G401 (cell line): Measurements from ENCODE around the gene LGALS1. TPM values are rescaled to one million over a fixed set of nuclear protein-coding genes. Genes with fewer than 3 reads are reported as not detected.

ENCODE experiments used
- DNase-seq: peaks from one replicate; pipeline ENCODE4 v3.0.0-alpha.2; 2015; ENCODE audit warnings: low spot score
- in situ Hi-C: cut with HindIII; loops from 2 replicates; pipeline ENCODE4 v1.10.0; 2016; ENCODE audit warnings: low sequenced_read_pairs, mixed read lengths
- total RNA-seq: library from RNA; depleted of rRNA; stranded (reverse); fragments of >200 nt; shearing (Covaris generic); gene quantifications from 2 replicates; pipeline ENCODE4 v1.2.3, GENCODE V29; 2014

LGALS1 gene
- total RNA-seq, 1 experiment from 2014 or later = 435 TPM

DNA sequence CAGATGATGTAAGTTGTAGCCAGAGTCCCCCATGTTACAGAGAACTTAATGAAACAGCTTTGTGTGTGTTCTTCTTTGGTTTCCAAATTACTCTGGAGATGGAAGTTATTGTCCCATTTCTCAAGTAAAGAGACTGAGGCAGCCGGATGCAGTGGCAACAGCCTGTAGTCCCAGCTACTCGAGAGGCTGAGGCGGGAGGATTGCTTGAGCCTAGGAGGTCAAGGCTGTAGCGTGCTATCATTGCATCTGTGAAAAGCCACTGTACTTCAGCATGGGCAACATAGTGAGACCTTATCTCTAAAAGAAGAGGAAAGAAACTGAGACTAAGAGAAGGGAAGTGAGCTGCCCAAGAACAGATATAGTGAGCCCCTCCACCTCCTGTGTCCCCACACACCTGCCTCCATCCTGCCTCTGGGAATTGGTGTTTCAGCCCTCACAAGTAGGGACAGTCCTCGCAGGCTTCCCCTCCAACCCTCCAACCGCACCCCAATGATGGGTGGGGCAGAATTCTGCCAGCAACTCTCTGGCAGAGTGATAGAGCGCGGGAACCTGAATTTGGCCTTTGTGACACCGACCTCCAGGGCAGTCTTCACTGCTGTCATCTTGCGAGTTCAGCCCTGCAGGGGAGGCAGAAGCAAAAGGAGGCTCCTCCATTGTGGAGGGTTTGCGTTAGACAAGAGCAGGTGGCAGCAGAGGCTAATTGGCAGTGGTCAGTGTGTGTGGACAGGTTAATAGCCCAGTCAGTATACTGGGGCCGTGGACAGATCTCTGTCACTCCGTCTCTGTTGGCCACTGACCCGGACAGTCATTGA lies 15.3 kb upstream of the LGALS1 start:
- peak; percentile 38 for DNase-seq
- in situ Hi-C loops = no loop called here

DNA sequence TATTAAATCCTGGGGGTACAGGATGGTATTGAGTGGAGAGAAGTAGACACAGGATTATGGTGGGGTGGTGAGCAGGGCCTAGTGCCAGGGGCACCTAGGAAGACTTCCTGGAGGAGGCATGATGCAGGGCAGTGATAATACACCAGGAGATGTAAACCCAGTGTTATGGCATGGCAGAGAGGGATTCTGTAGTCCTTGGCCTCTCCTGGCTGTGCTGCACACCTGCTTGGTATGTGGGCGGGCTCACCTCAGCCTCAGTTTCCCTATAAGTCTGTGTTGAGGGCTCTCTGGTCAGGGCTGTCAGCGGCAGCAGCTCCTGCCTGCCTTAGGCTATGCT lies 14.8 kb upstream of the LGALS1 start:
- in situ Hi-C loops = no loop called here
- DNase-seq = no peak

DNA sequence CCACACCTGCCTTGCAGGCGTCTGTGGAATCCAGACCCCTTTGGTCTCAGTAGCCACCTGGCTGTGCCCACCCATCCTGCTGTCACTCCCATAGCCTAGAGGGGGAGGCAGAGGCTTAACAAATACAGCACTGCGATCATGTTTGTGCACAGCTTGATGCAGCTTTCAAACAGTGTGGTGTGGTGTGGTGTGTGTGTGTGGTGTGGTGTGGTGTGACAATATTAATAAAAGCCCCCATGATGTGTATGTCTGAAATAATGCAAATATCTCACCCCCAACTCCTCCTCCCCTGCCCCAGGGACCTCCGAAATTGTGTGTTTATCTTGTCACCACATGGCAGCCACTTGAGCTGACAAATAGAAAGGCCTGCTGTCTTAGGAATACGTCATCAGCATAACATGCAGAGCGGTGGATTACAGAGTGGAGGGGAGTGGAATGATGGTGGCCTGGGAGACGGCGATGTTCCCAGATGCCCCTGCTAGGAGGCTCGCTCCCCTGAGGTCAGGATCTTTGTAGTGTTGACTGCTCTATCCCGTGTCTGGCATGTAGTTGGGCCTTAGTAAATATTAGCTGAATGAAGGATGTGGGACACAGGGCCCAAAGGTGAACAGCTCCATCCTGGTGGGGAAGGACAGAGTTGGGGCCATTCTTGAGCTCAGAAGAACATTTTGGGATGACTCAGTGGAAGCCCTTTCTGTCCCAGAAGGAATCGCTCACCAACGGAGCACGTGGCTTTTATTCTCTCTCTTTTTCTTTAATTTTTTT lies 14.1 kb upstream of the LGALS1 start:
- in situ Hi-C loops = no loop called here
- DNase-seq = peak; percentile 76

DNA sequence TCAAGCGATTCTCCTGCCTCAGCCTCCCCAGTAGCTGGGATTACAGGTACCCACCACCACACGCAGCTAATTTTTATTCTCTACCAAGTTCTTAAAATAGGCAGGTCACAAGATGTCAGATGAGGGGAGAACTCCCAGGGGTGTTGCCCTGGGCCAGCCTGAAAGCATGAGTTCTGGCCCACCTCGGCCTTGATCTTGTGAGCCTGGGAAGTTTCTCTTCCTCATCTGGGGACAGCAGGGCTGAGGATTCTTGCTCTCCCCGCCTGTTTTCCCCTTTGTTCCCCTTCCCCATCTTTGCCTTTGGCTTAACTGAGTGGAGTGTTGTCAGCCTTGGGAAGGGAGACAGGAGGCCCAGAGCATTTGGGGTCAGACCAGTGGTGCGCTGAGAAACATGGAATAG lies 13.4 kb upstream of the LGALS1 start:
- DNase-seq = no peak

DNA sequence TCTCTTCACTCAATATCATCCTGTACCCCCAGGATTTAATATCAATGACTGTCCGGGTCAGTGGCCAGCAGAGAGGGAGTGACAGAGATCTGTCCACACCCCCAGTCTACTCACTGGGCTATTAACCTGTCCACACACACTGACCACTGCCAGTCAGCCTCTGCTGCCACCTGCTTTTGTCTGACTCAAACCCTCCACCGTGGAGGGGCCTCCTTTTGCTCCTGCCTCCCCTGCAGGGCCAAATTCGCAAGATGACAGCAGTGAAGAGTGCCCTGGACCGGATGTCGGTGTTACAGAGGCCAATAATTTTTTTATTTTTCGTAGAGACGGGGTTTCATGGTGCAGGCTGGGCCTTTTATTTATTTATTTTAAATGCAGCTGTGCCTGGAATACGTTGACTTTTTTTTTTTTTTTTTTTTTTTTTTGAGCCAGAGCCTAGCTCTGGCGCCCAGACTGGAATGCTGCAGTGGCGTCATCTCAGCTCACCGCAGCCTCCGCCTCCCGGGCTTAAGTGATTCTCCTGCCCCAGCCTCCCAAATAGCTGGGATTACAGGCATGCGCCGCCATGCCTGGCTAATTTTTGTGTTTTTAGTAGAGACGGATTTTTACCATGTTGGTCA lies 11.8 kb upstream of the LGALS1 start:
- in situ Hi-C loops = no loop called here
- no peak for DNase-seq

More for the DNA sequence above, 13.4 kb upstream of the LGALS1 start:
- in situ Hi-C loops = no loop called here

DNA sequence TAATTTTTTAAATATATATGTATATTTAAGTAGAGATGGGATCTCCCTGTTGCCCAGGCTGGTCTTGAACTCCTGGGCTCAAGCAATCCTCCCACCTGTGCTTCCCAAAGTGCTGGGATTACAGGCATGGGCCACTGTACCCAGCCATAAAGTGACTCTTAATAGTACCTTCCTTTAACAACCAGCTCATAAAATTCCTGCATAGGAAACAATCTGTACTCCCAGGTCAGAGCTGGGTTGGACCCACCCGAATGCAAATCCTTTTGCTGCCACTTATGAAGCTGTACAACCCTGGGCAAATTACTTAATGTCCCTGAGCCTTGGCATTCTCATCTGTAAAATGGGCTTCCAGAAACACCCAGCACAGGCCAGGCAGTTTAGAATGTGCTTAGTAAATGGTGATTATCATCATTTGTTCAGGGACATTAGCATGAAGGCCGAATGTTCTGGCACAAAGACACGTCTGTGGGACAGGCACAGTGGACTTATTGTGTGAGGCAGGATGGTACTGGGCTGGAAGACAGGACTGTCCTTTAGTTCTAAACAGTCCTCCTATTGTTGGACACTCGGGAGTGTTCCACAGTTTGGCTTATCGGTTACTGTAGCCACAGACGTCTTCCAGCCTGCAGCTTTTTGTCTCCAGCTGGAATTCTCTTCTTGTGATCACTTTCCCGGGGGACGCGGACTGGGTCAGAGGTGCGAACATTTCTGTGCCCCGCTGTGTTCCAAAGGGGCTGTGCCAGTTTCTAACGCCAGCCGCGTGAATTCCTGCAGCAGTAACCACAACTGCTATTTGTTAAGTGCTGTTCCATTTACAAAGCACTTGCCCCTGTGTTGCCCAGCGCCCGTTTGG lies 11.0 kb upstream of the LGALS1 start:
- DNase-seq = no peak
- in situ Hi-C loops = no loop called here

DNA sequence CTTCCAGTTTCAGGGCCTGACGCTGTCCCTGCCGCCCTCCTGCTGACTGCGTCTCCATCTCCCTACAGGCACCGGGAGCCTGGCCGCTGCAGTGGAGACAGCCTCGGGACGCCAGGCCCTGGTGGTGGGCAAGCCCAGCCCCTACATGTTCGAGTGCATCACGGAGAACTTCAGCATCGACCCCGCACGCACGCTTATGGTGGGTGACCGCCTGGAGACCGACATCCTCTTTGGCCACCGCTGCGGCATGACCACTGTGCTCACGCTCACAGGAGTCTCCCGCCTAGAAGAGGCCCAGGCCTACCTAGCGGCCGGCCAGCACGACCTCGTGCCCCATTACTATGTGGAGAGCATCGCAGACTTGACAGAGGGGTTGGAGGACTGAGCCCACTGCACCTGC lies 9.9 kb upstream of the LGALS1 start:
- in situ Hi-C loops = no loop called here
- DNase-seq = no peak

DNA sequence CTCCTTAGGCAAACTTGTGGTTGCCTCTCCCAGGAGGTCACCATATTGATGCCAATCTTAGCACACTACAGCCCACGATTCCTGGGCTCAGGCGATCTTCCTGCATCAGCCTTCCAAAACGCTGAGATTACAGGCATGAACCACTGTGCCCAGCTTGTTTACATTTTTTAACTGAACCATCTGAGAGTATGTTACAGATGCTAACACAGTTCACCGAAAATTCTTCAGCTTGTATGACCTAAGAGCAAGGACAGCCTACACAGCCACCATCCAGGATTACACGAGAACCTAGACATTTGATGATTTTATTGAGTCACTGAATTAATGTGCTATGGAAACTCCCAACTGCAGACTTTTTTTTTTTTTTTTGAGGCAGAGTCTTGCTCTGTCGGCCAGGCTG lies 5.8 kb upstream of the LGALS1 start:
- in situ Hi-C loops = no loop called here
- no peak for DNase-seq

DNA sequence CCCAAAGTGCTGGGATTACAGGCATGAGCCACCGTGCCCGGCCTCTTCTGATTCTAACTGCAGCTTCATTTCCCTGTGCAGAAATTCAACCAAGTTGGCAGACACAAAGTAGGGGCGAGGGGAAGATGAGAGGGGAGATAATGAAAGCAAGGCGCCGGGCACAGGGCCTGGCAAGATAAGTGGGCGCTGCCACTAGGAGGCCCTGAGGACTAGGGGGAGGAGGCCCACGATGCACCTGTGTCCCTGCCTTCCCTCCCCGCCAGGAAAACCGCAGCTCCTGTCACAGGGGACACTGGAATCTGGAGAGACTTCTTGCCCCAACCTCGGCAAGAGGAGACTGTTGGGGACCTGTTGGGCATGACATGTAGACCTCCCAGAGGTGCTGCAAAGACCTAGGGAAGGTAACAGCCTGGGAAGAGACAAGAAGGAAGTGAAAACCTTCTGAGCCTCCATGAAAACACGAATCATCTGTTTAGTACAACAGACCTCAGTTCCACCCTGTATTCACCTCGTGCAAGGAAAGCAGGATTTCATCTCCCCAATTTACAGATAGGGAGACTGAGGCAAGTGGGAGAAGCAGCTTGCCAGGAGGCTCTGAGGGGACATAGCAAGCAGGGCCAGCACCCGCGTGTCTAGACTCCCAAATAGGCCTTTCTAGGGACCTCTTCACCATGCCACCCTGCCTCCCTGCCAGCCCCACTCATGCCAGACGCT lies 3.1 kb upstream of the LGALS1 start:
- DNase-seq = no peak
- in situ Hi-C loops = no loop called here

DNA sequence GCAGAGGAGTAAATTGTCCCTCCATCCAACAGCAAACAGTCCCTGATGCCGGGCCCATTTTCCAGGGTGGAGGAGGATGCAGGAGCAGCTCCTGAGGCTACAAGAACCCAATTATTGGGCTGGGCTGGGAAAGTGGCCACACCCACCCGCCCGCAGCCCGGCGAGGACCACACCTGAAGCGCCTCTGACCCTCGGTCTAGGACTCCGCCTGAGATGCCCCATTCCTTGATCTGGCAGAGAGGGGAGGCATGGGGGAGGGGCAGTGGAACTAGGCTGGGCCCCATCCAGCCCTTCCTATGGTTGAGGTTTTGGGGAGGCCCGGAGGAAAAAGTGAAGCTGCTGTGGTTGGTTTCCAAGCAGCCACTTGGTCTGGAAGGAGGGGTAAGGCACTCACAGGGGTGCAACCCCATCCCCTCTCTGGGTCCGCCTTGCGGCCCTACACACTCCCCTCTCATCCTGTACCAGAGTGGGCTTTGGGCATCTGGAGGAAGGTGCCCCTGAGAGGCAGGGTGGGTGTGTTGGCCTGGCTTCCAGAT lies 2.4 kb upstream of the LGALS1 start:
- in situ Hi-C loops = no loop called here
- no peak for DNase-seq

DNA sequence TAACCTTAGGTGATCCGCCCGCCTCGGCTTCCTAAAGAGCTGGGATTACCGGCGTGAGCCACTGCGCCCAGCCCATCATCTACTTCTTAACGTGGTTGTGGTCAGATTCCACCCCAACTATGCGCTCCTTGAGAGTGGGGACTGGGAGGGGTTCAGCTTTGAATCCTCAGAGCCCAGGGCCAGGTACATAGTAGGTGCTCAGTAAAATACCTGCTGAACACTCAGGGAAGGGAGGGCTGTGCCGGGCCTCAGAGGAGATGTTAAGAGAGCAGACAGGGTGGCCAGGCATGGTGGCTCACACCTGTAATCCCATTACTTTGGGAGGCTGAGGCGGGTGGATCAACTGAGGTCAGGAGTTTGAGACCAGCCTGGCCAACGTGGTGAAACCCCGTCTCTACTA lies 1.2 kb upstream of the LGALS1 start:
- in situ Hi-C loops = no loop called here

DNA sequence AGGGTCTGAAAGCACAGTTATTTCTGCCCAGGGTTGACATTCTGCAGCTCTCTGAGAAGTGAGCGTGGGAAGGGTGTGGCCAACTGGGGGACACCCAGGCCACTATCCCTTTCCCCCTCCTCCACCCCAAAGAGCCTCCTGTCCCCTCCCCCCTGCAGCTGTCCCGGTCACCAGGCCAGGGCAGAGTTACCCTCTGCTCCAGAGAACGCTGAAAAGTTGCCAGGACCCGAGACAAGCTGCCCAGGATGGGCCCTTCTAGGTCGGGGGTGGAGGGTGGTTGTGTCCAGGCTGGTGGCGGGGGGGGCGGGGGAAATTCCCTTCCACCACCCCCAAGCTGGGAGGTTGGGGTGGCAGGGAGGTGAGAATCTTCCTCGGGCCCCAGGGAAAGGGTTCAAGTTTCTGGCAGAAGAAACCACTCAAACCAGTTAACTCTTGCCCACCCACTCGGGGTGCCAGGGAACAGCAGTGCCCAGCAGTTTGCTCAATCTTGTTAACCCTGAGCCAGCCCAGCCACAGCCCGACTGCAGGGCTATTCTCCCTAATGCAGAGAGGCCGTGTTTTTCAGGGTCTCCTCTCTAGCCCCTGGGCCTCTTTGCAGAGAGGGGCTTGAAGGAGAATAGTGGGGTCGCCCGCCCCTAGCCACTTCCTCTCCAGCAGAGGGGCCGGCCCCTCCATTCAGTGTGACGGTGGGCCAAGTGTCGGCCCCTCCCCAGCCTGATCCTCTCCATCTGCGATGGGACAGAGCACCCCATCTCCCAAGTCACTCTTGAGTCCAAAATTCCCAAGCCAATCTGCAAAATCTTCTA lies 697 bp downstream of the LGALS1 start:
- DNase-seq = peak; percentile 29
- in situ Hi-C loops = no loop called here

More for the DNA sequence above, 1.2 kb upstream of the LGALS1 start:
- DNase-seq = no peak

DNA sequence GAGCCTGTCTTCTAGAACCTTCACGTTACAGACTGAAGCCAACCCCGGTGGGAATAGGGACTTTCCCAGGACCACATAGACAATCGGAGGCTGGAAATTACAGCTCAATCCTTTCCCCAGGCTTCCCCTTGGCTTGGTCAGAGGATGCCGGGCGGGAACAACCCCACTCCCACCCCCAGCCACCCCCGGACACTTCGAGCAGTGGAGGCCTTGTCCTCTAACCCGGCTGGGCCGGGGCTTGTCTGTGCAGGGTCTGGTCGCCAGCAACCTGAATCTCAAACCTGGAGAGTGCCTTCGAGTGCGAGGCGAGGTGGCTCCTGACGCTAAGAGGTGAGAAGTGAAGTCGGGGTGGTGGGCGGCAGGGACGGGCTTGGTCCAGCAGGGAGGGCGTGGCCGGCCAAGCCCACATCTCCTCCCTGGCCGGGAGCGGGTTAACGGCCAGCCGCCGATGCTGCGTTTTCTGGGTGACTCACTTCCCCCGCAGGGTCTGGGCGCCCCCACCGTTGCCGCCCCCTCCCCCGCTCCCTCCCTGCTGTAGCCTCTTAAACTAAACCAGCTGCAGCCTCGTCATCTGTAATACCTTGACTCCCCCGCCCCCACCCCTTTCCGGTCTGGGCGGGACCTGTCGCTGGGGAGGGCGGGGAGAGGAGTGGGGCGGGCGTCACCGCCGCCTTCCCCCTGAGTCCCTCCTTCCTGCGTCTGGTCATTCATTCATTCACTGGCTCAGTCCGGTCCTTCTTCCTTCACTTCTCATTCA lies 1.5 kb downstream of the LGALS1 start:
- peak; percentile 41 for DNase-seq
- in situ Hi-C loops = no loop called here

DNA sequence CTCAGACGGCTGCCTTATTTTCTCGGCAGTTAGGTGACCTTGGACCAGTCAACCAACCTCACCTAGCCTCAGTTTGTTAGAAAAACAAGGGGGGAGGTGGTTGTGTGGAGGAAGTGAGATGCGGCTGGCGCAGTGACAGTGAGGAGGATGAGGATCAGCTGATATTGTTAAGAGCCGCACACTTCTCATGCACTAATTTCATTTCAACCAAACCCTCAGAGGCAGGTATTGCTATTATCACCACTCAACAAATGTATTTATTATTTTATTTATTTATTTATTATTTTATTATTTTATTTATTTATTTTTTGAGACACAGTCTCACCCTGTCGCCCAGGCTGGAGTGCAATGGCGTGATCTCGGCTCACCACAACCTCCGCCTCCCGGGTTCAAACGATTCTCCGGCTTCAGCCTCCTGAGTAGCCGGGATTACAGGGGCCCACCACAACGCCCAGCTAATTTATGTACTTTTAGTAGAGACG lies 2.1 kb downstream of the LGALS1 start:
- in situ Hi-C loops = no loop called here
- DNase-seq = no peak

DNA sequence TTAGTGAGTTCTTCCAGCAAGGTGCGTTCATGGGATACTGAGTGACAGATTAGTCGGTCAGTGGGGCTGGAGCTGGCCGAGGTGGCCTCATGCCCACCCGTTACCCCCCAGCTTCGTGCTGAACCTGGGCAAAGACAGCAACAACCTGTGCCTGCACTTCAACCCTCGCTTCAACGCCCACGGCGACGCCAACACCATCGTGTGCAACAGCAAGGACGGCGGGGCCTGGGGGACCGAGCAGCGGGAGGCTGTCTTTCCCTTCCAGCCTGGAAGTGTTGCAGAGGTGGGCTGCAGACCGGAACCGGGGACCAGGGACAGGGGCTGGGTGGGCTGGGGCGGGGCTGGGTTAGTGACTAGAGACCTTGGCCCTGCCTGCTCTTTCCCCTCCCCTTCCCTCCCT lies 2.9 kb downstream of the LGALS1 start:
- in situ Hi-C loops = no loop called here
- DNase-seq = no peak

DNA sequence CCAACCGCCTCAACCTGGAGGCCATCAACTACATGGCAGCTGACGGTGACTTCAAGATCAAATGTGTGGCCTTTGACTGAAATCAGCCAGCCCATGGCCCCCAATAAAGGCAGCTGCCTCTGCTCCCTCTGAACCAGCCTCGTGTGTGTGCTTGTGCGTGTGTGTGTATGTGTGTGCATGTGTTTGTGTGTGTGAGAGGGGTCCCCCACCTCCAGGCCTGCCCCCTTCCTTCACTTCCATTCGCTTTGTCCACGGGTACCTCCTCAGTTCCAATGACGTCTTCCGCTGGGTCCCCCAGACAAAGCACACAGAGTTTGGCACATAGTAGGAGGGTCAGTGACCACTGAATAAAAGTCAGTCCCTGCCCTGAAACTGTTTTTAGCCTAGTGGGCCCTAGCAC lies 4.2 kb downstream of the LGALS1 start:
- no peak for DNase-seq
- in situ Hi-C loops = no loop called here

DNA sequence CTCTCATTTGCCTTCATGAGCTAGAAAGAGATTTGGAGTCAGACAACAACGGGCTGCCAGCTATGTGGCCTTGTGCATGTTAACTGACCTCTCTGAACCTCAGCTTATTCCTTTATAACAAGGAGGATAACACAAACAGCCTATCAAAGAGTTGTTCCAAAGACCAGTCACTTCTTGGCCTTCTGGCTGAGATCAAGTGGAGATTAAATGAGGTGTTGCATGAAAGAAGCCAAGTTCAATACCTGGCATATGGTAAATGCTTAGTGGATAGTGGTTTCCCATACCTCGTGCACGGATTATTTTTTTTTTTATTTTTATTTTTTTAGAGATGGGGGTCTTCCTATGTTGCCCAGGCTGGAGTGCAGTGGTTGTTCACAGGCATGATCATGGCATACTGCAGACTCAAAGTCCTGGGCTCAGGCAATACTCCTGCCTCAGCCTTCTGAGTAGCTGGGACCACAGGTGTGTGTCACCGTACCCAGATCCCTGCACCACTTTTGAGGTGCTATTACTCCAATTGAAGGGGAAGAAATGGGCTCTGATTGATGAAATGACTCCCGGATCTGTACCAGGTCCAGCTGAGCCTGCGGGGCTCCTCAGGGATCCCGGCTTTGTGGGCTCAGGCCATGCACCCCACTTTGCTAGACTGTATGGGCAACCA lies 4.9 kb downstream of the LGALS1 start:
- in situ Hi-C loops = no loop called here
- no peak for DNase-seq
